HEK293T (cell line): Measurements from ENCODE around the gene SLX4IP.

ENCODE experiments used
- ARNT ChIP-seq: fragments of 450-650 bp; IDR thresholded peaks from 2 replicates; pipeline ENCODE4 v1.6.1; 2017; ENCODE audit warnings: mild to moderate bottlenecking
- BHLHE40 ChIP-seq: fragments of 450-650 bp; IDR thresholded peaks from 2 replicates; pipeline ENCODE4 v1.6.1; 2016; ENCODE audit warnings: mild to moderate bottlenecking, moderate library complexity, borderline replicate concordance
- ELF4 ChIP-seq: fragments of 450-650 bp; IDR thresholded peaks from 2 replicates; pipeline ENCODE4 v1.6.1; 2017; ENCODE audit warnings: antibody characterized with exemption
- FOXA1 ChIP-seq: fragments of 450-650 bp; IDR thresholded peaks from 2 replicates; pipeline ENCODE4 v1.6.1; 2016; ENCODE audit warnings: mild to moderate bottlenecking
- FOXK2 ChIP-seq: fragments of 450-650 bp; IDR thresholded peaks from 2 replicates; pipeline ENCODE4 v1.6.1; 2016; ENCODE audit warnings: mild to moderate bottlenecking
- FOXM1 ChIP-seq: fragments of 450-650 bp; IDR thresholded peaks from 2 replicates; pipeline ENCODE4 v1.6.1; 2017; ENCODE audit warnings: mild to moderate bottlenecking, borderline replicate concordance
- L3MBTL2 ChIP-seq: fragments of 450-650 bp; conservative IDR thresholded peaks from 2 replicates; pipeline ENCODE4 v1.6.1; 2016; ENCODE audit warnings: mild to moderate bottlenecking
- LEF1 ChIP-seq: fragments of 450-650 bp; IDR thresholded peaks from 2 replicates; pipeline ENCODE4 v1.6.1; 2017; ENCODE audit warnings: mild to moderate bottlenecking, borderline replicate concordance
- NFRKB ChIP-seq: fragments of 450-650 bp; IDR thresholded peaks from 2 replicates; pipeline ENCODE4 v1.6.1; 2016; ENCODE audit warnings: mild to moderate bottlenecking, moderate library complexity
- SP1 ChIP-seq: fragments of 450-650 bp; IDR thresholded peaks from 2 replicates; pipeline ENCODE4 v1.6.1; 2017
- SUZ12 ChIP-seq: fragments of 450-650 bp; IDR thresholded peaks from 2 replicates; pipeline ENCODE4 v1.6.1; 2016; ENCODE audit warnings: mild to moderate bottlenecking
- TARDBP ChIP-seq: fragments of 450-650 bp; IDR thresholded peaks from 2 replicates; pipeline ENCODE4 v1.6.1; 2016
- ZNF384 ChIP-seq: fragments of 450-650 bp; IDR thresholded peaks from 2 replicates; pipeline ENCODE4 v1.6.1; 2016
- TF ChIP-seq, protein P1 (sequence below): fragments of 450-650 bp; IDR thresholded peaks from 2 replicates; pipeline ENCODE4 v1.6.1; 2016

DNA sequence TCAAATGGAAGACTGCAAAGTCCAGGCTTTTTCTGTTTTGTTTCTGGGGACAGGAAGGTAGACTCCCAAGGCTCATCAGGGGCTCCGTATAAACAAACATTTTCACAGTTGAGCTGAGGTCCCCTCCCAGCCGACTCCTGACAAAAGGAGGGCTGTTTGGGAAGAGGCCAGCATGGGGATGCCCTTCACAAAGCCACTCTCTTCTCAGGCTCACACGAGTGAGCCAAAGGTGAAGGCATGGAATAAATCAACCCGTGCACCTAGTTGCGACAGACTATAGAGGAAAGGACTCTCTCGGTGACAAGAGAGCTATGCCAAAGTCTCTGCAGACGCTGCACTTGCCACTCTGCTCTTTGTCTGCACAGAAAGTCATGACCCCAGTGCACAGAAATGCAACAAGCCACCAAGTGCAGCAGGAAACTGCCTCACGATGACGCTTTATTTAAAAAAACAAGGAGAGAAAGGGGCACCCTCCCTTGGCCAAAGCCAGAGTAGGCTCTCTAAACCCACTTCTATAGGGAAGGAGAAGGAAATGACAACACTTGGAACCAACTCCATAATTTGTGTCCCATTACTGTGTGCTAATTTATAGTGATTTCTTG is 217.7 kb downstream of the SLX4IP start:
- TF ChIP-seq FOXK2 (no peak), ELF4 (no peak), SP1 (no peak), ARNT (no peak), L3MBTL2 (no peak), TARDBP (no peak), ZNF384 (no peak), LEF1 (no peak), FOXM1 (no peak), BHLHE40 (no peak), SUZ12 (no peak), FOXA1 (no peak), NFRKB (no peak)
- TF ChIP-seq, protein P1, sequence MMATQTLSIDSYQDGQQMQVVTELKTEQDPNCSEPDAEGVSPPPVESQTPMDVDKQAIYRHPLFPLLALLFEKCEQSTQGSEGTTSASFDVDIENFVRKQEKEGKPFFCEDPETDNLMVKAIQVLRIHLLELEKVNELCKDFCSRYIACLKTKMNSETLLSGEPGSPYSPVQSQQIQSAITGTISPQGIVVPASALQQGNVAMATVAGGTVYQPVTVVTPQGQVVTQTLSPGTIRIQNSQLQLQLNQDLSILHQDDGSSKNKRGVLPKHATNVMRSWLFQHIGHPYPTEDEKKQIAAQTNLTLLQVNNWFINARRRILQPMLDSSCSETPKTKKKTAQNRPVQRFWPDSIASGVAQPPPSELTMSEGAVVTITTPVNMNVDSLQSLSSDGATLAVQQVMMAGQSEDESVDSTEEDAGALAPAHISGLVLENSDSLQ = no peak
